Caco-2 (cell line): ENCODE data around the gene TACC2. TPM values are rescaled to one million over a fixed set of nuclear protein-coding genes. Genes with fewer than 3 reads are reported as not detected.

Source experiments
- BruUV-seq: library from RNA; stranded (reverse); fragments of 400-500 nt; replicated peaks from 2 replicates; lab custom pipeline; 2021; lab: Mats Ljungman, UMichigan
- CTCF ChIA-PET: fragments of 300-600 bp; sonication (Branson Sonifier 250); formaldehyde crosslinking; loops from one replicate; lab custom pipeline; 2022; ENCODE audit warnings: antibody characterized with exemption; lab: Charles Lee
- POLR2A ChIA-PET: fragments of 300-600 bp; sonication (Branson Sonifier 250); formaldehyde crosslinking; loops from one replicate; lab custom pipeline; 2022; ENCODE audit warnings: antibody characterized with exemption; lab: Charles Lee
- DNase-seq, 2 experiments: peaks; one replicate each; pipeline versions ENCODE4 v3.0.0 to v3.0.0-alpha.2; 2020 to 2022
- H3K27me3 ChIP-seq: replicated peaks from 2 replicates; pipeline ENCODE4 v1.6.0; 2011; ENCODE audit warnings: low read length; ENCODE audit not compliant: control insufficient read depth, insufficient read depth
- H3K36me3 ChIP-seq: 2 replicates; pipeline ENCODE4 v1.5.1; 2011; ENCODE audit warnings: low read length; ENCODE audit not compliant: control insufficient read depth, insufficient read depth
- H3K4me1 ChIP-seq: fragments of 250-450 bp; sonication (Bioruptor Pico); 2 replicates; pipeline ENCODE4 v1.5.1; 2020; ENCODE audit warnings: mild to moderate bottlenecking
- H3K4me3 ChIP-seq: 2 replicates; pipeline ENCODE4 v1.5.1; 2011; ENCODE audit warnings: low read depth, mild to moderate bottlenecking, control low read depth, low read length
- H3K9me3 ChIP-seq: fragments of 250-450 bp; sonication (Bioruptor Pico); 2 replicates; pipeline ENCODE4 v1.5.1; 2020; ENCODE audit warnings: mild to moderate bottlenecking, moderate library complexity
- H3K27ac Mint-ChIP-seq: one replicate; pipeline ENCODE4 v1.8.0; 2022; ENCODE audit warnings: mixed read lengths; ENCODE audit not compliant: unreplicated experiment
- H3K27me3 Mint-ChIP-seq: one replicate; pipeline ENCODE4 v1.8.0; 2022; ENCODE audit warnings: mixed read lengths; ENCODE audit not compliant: insufficient read depth, unreplicated experiment
- H3K36me3 Mint-ChIP-seq: one replicate; pipeline ENCODE4 v1.8.0; 2022; ENCODE audit warnings: mild to moderate bottlenecking, mixed read lengths; ENCODE audit not compliant: insufficient read depth, unreplicated experiment
- H3K4me1 Mint-ChIP-seq: one replicate; pipeline ENCODE4 v1.8.0; 2022; ENCODE audit warnings: low read depth, mixed read lengths; ENCODE audit not compliant: unreplicated experiment
- H3K4me3 Mint-ChIP-seq: one replicate; pipeline ENCODE4 v1.8.0; 2022; ENCODE audit warnings: mild to moderate bottlenecking, moderate library complexity, mixed read lengths; ENCODE audit not compliant: unreplicated experiment
- H3K9me3 Mint-ChIP-seq: one replicate; pipeline ENCODE4 v1.8.0; 2022; ENCODE audit warnings: mixed read lengths; ENCODE audit not compliant: unreplicated experiment
- intact Hi-C: fragments of 100-400 bp; cut with micrococcal nuclease; formaldehyde crosslinking; loops from one replicate; pipeline ENCODE4 v1.10.0; 2022; ENCODE audit not compliant: unreplicated experiment
- total RNA-seq: library from RNA; stranded (reverse); gene quantifications from 2 replicates; pipeline ENCODE4 v1.2.3, GENCODE V29; 2022
- TF ChIP-seq, protein P1 (sequence below), 2 experiments: fragments of 200-600 bp in 1 of 2; IDR thresholded peaks; 1 replicate in 1 of 2; 2 replicates in 1 of 2; pipeline versions ENCODE4 v1.5.1 to v1.8.0; 2011 to 2022; ENCODE audit warnings: antibody characterized with exemption in 1 of 2, control low read depth in 1 of 2, inconsistent platforms in 1 of 2, low read depth in 1 of 2, low read length in 1 of 2, mild to moderate bottlenecking in 1 of 2, moderate library complexity in 1 of 2; ENCODE audit not compliant: insufficient read depth in 1 of 2, severe bottlenecking in 1 of 2, unreplicated experiment in 1 of 2

The TACC2 gene
- total RNA-seq, 1 experiment from 2014 or later, result 117 TPM

DNA sequence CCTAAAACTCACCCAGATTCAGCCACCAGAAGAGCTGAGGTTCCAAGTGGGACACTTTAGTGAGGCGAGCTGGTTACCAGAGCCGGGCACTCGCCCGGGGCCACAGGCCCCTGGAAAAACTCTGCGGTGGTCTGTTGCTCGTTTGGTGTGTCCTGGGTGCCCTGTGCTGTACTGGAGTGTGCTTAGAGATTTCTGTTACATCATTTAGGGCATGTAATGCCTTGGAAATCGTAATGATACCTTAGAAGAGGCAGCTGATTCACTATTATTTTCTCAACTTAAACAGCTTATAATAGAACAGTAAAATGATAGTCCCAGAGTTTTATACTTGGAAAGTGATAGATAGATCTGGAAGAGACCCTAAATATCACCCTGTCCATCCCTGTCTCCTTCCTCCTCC, 233.7 kb downstream of the TACC2 start:
- H3K9me3 Mint-ChIP-seq, result no peaks in the 10 kb centered on the region
- H3K27ac Mint-ChIP-seq, result no peak overlapping the region
- Histone ChIP-seq H3K27me3 (no peaks in the 10 kb centered on the region), H3K9me3 (no peaks in the 10 kb centered on the region), H3K4me1 (no peaks in the 10 kb centered on the region), H3K4me3 (no peak overlapping the region), H3K36me3 (peaks cover 4% of the 10 kb centered on the region)
- DNase-seq, result no peak
- TF ChIP-seq, protein P1, sequence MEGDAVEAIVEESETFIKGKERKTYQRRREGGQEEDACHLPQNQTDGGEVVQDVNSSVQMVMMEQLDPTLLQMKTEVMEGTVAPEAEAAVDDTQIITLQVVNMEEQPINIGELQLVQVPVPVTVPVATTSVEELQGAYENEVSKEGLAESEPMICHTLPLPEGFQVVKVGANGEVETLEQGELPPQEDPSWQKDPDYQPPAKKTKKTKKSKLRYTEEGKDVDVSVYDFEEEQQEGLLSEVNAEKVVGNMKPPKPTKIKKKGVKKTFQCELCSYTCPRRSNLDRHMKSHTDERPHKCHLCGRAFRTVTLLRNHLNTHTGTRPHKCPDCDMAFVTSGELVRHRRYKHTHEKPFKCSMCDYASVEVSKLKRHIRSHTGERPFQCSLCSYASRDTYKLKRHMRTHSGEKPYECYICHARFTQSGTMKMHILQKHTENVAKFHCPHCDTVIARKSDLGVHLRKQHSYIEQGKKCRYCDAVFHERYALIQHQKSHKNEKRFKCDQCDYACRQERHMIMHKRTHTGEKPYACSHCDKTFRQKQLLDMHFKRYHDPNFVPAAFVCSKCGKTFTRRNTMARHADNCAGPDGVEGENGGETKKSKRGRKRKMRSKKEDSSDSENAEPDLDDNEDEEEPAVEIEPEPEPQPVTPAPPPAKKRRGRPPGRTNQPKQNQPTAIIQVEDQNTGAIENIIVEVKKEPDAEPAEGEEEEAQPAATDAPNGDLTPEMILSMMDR (IDR thresholded peaks at IDR 0.05; ENCODE audit: insufficient read depth in 1 of 2, low read depth in 1 of 2, low read length in 1 of 2, severe bottlenecking in 1 of 2, unreplicated experiment in 1 of 2), result no peak
- H3K36me3 Mint-ChIP-seq, result peaks cover 75% of the 10 kb centered on the region
- no peaks in the 10 kb centered on the region for H3K27me3 Mint-ChIP-seq
- ChIA-PET CTCF (no interaction called here), POLR2A (no interaction called here)
- BruUV-seq, result no TSS peak
- intact Hi-C loops, result no loop called here
- H3K4me3 Mint-ChIP-seq, result no peak overlapping the region
- H3K4me1 Mint-ChIP-seq, result no peaks in the 10 kb centered on the region

DNA sequence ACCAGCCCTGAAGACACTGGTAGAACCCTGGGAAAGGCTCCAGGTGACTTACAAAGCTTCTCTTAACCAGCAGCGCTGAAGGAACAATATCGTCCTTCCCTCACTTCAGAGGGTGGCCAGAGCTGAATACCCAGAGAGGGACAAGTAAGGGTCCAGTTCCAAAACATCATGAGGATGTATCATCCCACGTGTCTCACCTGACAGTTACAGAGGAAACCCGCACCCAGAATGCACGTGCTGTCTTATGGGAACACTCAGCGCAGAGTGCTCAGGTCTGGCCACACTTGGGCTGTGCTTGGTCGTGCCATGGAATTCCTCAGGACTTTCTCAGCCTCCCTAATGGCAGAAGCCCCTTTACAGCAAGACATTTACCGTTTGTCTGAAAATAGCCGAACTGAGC, 235.2 kb downstream of the TACC2 start:
- no TSS peak for BruUV-seq

DNA sequence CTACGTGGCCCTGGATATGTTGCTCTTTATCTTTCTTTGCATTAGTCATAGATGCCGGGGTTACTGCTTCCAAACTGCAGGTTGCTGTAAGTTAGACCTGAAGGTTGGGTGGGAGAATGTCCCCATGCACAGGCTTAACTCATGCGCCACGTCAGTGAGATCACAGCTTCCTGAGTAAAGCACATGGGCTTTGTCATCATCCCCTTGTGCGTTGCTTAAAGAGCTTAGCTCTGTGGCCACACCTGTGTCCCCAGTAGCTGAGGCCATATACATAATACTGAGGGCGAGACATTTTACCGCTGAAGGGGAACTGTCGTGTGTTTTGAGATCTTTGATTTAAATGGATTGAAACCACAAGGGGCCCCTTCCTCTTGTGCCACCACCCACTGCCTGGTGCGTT, 236.4 kb downstream of the TACC2 start:
- POLR2A ChIA-PET, result interaction anchor here (0.5 kb wide), 1 partner anchor 251 kb away, joined by 3 read pairs; no protein-coding TSS in a partner anchor
- Histone ChIP-seq H3K36me3 (peaks cover 5% of the 10 kb centered on the region), H3K9me3 (no peaks in the 10 kb centered on the region), H3K4me3 (no peak overlapping the region), H3K27me3 (no peaks in the 10 kb centered on the region), H3K4me1 (no peaks in the 10 kb centered on the region)
- H3K27ac Mint-ChIP-seq, result no peak overlapping the region
- TF ChIP-seq, protein P1 (IDR thresholded peaks at IDR 0.05; ENCODE audit: insufficient read depth in 1 of 2, low read depth in 1 of 2, low read length in 1 of 2, severe bottlenecking in 1 of 2, unreplicated experiment in 1 of 2), result no peak
- BruUV-seq, result no TSS peak
- CTCF ChIA-PET, result no interaction called here
- H3K4me3 Mint-ChIP-seq, result no peak overlapping the region
- no peaks in the 10 kb centered on the region for H3K4me1 Mint-ChIP-seq
- DNase-seq, result no peak
- intact Hi-C loops, result no loop called here
- no peaks in the 10 kb centered on the region for H3K27me3 Mint-ChIP-seq
- H3K36me3 Mint-ChIP-seq, result peaks cover 73% of the 10 kb centered on the region
- no peaks in the 10 kb centered on the region for H3K9me3 Mint-ChIP-seq

More for the DNA sequence above, 235.2 kb downstream of the TACC2 start:
- ChIA-PET POLR2A (no interaction called here), CTCF (no interaction called here)
- no peak for DNase-seq
- Histone ChIP-seq H3K36me3 (peaks cover 5% of the 10 kb centered on the region), H3K9me3 (no peaks in the 10 kb centered on the region), H3K4me1 (no peaks in the 10 kb centered on the region), H3K27me3 (no peaks in the 10 kb centered on the region), H3K4me3 (no peak overlapping the region)
- H3K4me1 Mint-ChIP-seq, result no peaks in the 10 kb centered on the region
- no peaks in the 10 kb centered on the region for H3K9me3 Mint-ChIP-seq
- H3K27ac Mint-ChIP-seq, result no peak overlapping the region
- intact Hi-C loops, result no loop called here
- no peak overlapping the region for H3K4me3 Mint-ChIP-seq
- no peaks in the 10 kb centered on the region for H3K27me3 Mint-ChIP-seq
- H3K36me3 Mint-ChIP-seq, result peaks cover 73% of the 10 kb centered on the region
- TF ChIP-seq, protein P1 (IDR thresholded peaks at IDR 0.05; ENCODE audit: insufficient read depth in 1 of 2, low read depth in 1 of 2, low read length in 1 of 2, severe bottlenecking in 1 of 2, unreplicated experiment in 1 of 2), result no peak
